Testis (tissue), 2 donors: ENCODE measurements around the gene MXD4.

ENCODE experiments used
- POLR2A ChIP-seq: fragments of 450-650 bp; IDR thresholded peaks from one replicate; pipeline ENCODE4 v1.6.1; 2017; ENCODE audit warnings: antibody characterized with exemption, mild to moderate bottlenecking, moderate library complexity
- TF ChIP-seq, protein P1 (sequence below), 3 experiments: fragments of 450-650 bp in 2 of 3; fragments of 200-600 bp in 1 of 3; sonication (generic) in 1 of 3; IDR thresholded peaks; one replicate each; pipeline ENCODE4 v1.5.1; 2016 to 2019; ENCODE audit warnings: antibody characterized with exemption in 3 of 3, mild to moderate bottlenecking in 2 of 3, moderate library complexity in 1 of 3

GRCh38 chr4:2266181-2266580 lies 4.3 kb upstream of the MXD4 start:
- TF ChIP-seq, protein P1, sequence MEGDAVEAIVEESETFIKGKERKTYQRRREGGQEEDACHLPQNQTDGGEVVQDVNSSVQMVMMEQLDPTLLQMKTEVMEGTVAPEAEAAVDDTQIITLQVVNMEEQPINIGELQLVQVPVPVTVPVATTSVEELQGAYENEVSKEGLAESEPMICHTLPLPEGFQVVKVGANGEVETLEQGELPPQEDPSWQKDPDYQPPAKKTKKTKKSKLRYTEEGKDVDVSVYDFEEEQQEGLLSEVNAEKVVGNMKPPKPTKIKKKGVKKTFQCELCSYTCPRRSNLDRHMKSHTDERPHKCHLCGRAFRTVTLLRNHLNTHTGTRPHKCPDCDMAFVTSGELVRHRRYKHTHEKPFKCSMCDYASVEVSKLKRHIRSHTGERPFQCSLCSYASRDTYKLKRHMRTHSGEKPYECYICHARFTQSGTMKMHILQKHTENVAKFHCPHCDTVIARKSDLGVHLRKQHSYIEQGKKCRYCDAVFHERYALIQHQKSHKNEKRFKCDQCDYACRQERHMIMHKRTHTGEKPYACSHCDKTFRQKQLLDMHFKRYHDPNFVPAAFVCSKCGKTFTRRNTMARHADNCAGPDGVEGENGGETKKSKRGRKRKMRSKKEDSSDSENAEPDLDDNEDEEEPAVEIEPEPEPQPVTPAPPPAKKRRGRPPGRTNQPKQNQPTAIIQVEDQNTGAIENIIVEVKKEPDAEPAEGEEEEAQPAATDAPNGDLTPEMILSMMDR (IDR thresholded peaks at IDR 0.05): no peak
- no peak for TF ChIP-seq POLR2A
